K562 (cell line): ENCODE measurements around the gene RBP3. TPM values are rescaled to one million over a fixed set of nuclear protein-coding genes. Genes with fewer than 3 reads are reported as not detected.
"Not testable (repeated sequence)": the region's sequence is repeated elsewhere in the genome, so short reads cannot be mapped to it uniquely, and the experiment has no call there.

Experiments used
- ATAC-seq: fragments of 200-7000 bp; cut with Tn5 transposase; 3 replicates; pipeline ENCODE4 v1.9.1; 2020; ENCODE audit warnings: moderate library complexity
- BruUV-seq: library from RNA; stranded (reverse); fragments of 400-500 nt; replicated peaks from 2 replicates; lab custom pipeline; 2021; lab: Mats Ljungman, UMichigan
- CTCF ChIA-PET: fragments of 300-600 bp; formaldehyde crosslinking; extraction: SDS; loops from one replicate; lab custom pipeline; 2021; ENCODE audit warnings: low intra/inter-chr PET ratio; lab: Yijun Ruan, JAX
- POLR2A ChIA-PET: fragments of 300-600, 350-650 bp; sonication (Branson Sonifier 250); formaldehyde crosslinking; extraction: SDS; loops from one replicate; lab custom pipeline; 2021; ENCODE audit warnings: antibody characterized with exemption, inconsistent platforms; lab: Yijun Ruan, JAX
- DNase-seq, 4 experiments: peaks; one replicate each; pipeline versions ENCODE4 v3.0.0 to v3.0.0-alpha.2; 2011 to 2018; ENCODE audit warnings: low spot score in 3 of 4, mixed read lengths in 3 of 4; ENCODE audit errors: extremely low read depth in 1 of 4
- FAIRE-seq: peaks from 2 replicates; lab custom pipeline; 2011; peaks lifted over from hg19 to GRCh38; lab: Jason Lieb, UNC
- H2AFZ ChIP-seq: 2 replicates; pipeline ENCODE4 v1.6.0; 2011; ENCODE audit warnings: low read depth, low read length, control low read depth, inconsistent platforms
- H3K27ac ChIP-seq: fragments of 200-600 bp; 3 replicates; pipeline ENCODE4 v1.8.0; 2011; ENCODE audit warnings: low read depth, mild to moderate bottlenecking, control low read depth, inconsistent platforms, low read length, moderate library complexity, mixed read lengths; ENCODE audit errors: extremely low read depth
- H3K27me3 ChIP-seq, 2 experiments: fragments of 300-600 bp in 1 of 2; 2 replicates in 1 of 2; 3 replicates in 1 of 2; pipeline versions ENCODE4 v1.6.0 to v1.8.0; 2011; ENCODE audit warnings: inconsistent platforms in 2 of 2, low read length in 2 of 2, mild to moderate bottlenecking in 1 of 2, mixed read lengths in 1 of 2, moderate library complexity in 1 of 2; ENCODE audit not compliant: control insufficient read depth in 2 of 2, insufficient read depth in 2 of 2
- H3K36me3 ChIP-seq: fragments of 300-600 bp; 3 replicates; pipeline ENCODE4 v1.8.0; 2011; ENCODE audit warnings: mild to moderate bottlenecking, low read length, inconsistent platforms; ENCODE audit not compliant: control insufficient read depth, insufficient read depth
- H3K4me1 ChIP-seq, 2 experiments: fragments of 200-600 bp in 1 of 2; replicated peaks in 1 of 2; 2 replicates in 1 of 2; 3 replicates in 1 of 2; pipeline versions ENCODE4 v1.5.1 to v1.8.0; 2011; ENCODE audit warnings: inconsistent platforms in 2 of 2, low read length in 2 of 2, mild to moderate bottlenecking in 1 of 2, mixed read lengths in 1 of 2, moderate library complexity in 1 of 2; ENCODE audit not compliant: control insufficient read depth in 2 of 2, insufficient read depth in 2 of 2
- H3K4me2 ChIP-seq: 2 replicates; pipeline ENCODE4 v1.6.1; 2011; ENCODE audit warnings: low read length, control low read depth, inconsistent platforms, mixed read lengths; ENCODE audit not compliant: insufficient read depth
- H3K4me3 ChIP-seq: fragments of 200-600 bp; sonication (generic), shearing (Covaris generic); 2 replicates; pipeline ENCODE4 v1.5.1; 2016; ENCODE audit warnings: control low read depth, inconsistent platforms
- H3K79me2 ChIP-seq: fragments of 200-600 bp; 3 replicates; pipeline ENCODE4 v1.8.0; 2011; ENCODE audit warnings: low read length, inconsistent platforms; ENCODE audit not compliant: control insufficient read depth, insufficient read depth
- H3K9ac ChIP-seq, 2 experiments: 2 replicates each; pipeline versions ENCODE4 v1.6.0 to v1.6.1; 2011; ENCODE audit warnings: low read depth in 2 of 2, low read length in 2 of 2, control low read depth in 1 of 2, inconsistent platforms in 1 of 2, mild to moderate bottlenecking in 1 of 2, mixed read lengths in 1 of 2; ENCODE audit not compliant: insufficient read depth in 1 of 2
- H3K9me1 ChIP-seq: one replicate; pipeline ENCODE4 v1.6.0; 2011; ENCODE audit warnings: inconsistent platforms, mild to moderate bottlenecking, low read length, moderate library complexity; ENCODE audit not compliant: control insufficient read depth, insufficient read depth
- H3K9me3 ChIP-seq: replicated peaks from 2 replicates; pipeline ENCODE4 v1.5.1; 2011; ENCODE audit warnings: low read depth, low read length, inconsistent platforms; ENCODE audit not compliant: control insufficient read depth, insufficient read depth
- H4K20me1 ChIP-seq: replicated peaks from 2 replicates; pipeline ENCODE4 v1.6.1; 2011; ENCODE audit warnings: low read length, inconsistent platforms, mixed read lengths; ENCODE audit not compliant: control insufficient read depth, insufficient read depth
- ARID1B ChIP-seq: fragments of 450-650 bp; IDR thresholded peaks from 2 replicates; pipeline ENCODE4 v1.6.1; 2016; ENCODE audit warnings: antibody characterized with exemption, mild to moderate bottlenecking, inconsistent platforms
- BCOR ChIP-seq: fragments of 450-650 bp; IDR thresholded peaks from 2 replicates; pipeline ENCODE4 v1.6.1; 2016
- CBFA2T2 ChIP-seq: fragments of 450-650 bp; conservative IDR thresholded peaks from 2 replicates; pipeline ENCODE4 v1.6.1; 2017; ENCODE audit warnings: mild to moderate bottlenecking
- CBFA2T3 ChIP-seq: fragments of 450-650 bp; IDR thresholded peaks from 2 replicates; pipeline ENCODE4 v1.6.1; 2017
- CHCHD3 ChIP-seq: fragments of 250-450 bp; sonication (Bioruptor Pico); IDR thresholded peaks from 2 replicates; pipeline ENCODE4 v2.1.2; 2022; ENCODE audit warnings: mild to moderate bottlenecking
- CREBBP ChIP-seq: IDR thresholded peaks from one replicate; pipeline ENCODE4 v1.6.1; 2012; ENCODE audit warnings: low read depth, mild to moderate bottlenecking, control low read depth, inconsistent platforms, low read length
- ELF4 ChIP-seq: fragments of 450-650 bp; formaldehyde crosslinking; IDR thresholded peaks from 2 replicates; pipeline ENCODE4 v1.4.0; 2022; ENCODE audit warnings: missing genetic modification characterization
- FOXK2 ChIP-seq, 2 experiments: fragments of 450-650 bp; IDR thresholded peaks in 1 of 2; conservative IDR thresholded peaks in 1 of 2; 2 replicates each; pipeline ENCODE4 v1.6.1; 2016; ENCODE audit warnings: low read depth in 2 of 2, mild to moderate bottlenecking in 1 of 2
- JUND ChIP-seq, 2 experiments: IDR thresholded peaks; 2 replicates in 1 of 2; 3 replicates in 1 of 2; pipeline ENCODE4 v1.6.1; 2011; ENCODE audit warnings: borderline replicate concordance in 2 of 2, low read depth in 2 of 2, low read length in 2 of 2, improper control_type of control experiment in 1 of 2, missing biosample characterization in 1 of 2, missing genetic modification characterization in 1 of 2, missing genetic modification reagents in 1 of 2
- KAT8 ChIP-seq: fragments of 450-650 bp; IDR thresholded peaks from 2 replicates; pipeline ENCODE4 v1.6.1; 2016; ENCODE audit warnings: low read depth, mild to moderate bottlenecking
- KDM1A ChIP-seq, 2 experiments: fragments of 450-650 bp; IDR thresholded peaks; 2 replicates each; pipeline ENCODE4 v1.6.1; 2016; ENCODE audit warnings: mild to moderate bottlenecking in 2 of 2
- MECOM ChIP-seq: fragments of 250-450 bp; sonication (Bioruptor Pico); IDR thresholded peaks from 2 replicates; pipeline ENCODE4 v1.8.0; 2022; ENCODE audit warnings: inconsistent platforms
- NEUROD1 ChIP-seq: fragments of 150-350 bp; IDR thresholded peaks from 2 replicates; pipeline ENCODE4 v1.6.1; 2014; ENCODE audit warnings: borderline replicate concordance, low read length, low read depth; ENCODE audit not compliant: partially characterized antibody
- PRMT5 ChIP-seq: sonication (generic); formaldehyde crosslinking; IDR thresholded peaks from 2 replicates; pipeline ENCODE4 v1.5.0; 2020; ENCODE audit warnings: missing genetic modification reagents
- RBM25 ChIP-seq: fragments of 200-400 bp; formaldehyde crosslinking; IDR thresholded peaks from 2 replicates; pipeline ENCODE4 v1.6.1; 2018; ENCODE audit warnings: low read length, low read depth, moderate library complexity; ENCODE audit not compliant: severe bottlenecking
- YBX1 ChIP-seq: fragments of 450-650 bp; IDR thresholded peaks from 2 replicates; pipeline ENCODE4 v1.7.1; 2016; ENCODE audit warnings: mild to moderate bottlenecking
- ZBTB7A ChIP-seq: IDR thresholded peaks from 2 replicates; pipeline ENCODE4 v1.6.1; 2011; ENCODE audit warnings: low read depth, mild to moderate bottlenecking, low read length, moderate library complexity, borderline replicate concordance; ENCODE audit not compliant: control insufficient read depth
- ZNF583 ChIP-seq: fragments of 250-450 bp; sonication (Bioruptor Pico); IDR thresholded peaks from 2 replicates; pipeline ENCODE4 v1.4.0; 2020
- WGBS: fragments of 100-300 bp; shearing (Covaris generic); methylation state at CpG from one replicate; pipeline ENCODE4 v1.1.6; 2016; ENCODE audit warnings: low coverage, mixed read lengths; ENCODE audit not compliant: insufficient coverage; ENCODE audit errors: missing lambda C conversion rate; 5-methylcytosine and 5-hydroxymethylcytosine counted together
- in situ Hi-C: fragments of 300-500 bp; cut with MboI; formaldehyde crosslinking; loops from 4 replicates; pipeline ENCODE4 v1.15.0; 2018; ENCODE audit warnings: inconsistent platforms, mixed read lengths
- intact Hi-C: fragments of 100-400 bp; cut with micrococcal nuclease; formaldehyde crosslinking; loops from 2 replicates; pipeline ENCODE4 v1.14.2; 2022
- polyA plus RNA-seq, 8 experiments: library from polyadenylated mRNA; depleted of rRNA in 4 of 8; stranded (reverse) in 5 of 8; unstranded in 3 of 8; fragments of >200 nt; fragmentation: Nextera tagmentation in 2 of 8; fragmentation: Illumina TruSeq in 1 of 8; extraction: Ambion mirVana in 2 of 8; extraction: Trizol in 1 of 8; gene quantifications; 2 replicates each; pipeline versions ENCODE4 v1.2.1 to v1.2.3, GENCODE V29; 2011 to 2014; ENCODE audit warnings: inconsistent platforms in 1 of 8, missing spikeins in 1 of 8
- total RNA-seq, 7 experiments: library from RNA; depleted of rRNA in 6 of 7; stranded (reverse); fragments of >200 nt in 6 of 7; fragmentation: Illumina TruSeq in 2 of 7; extraction: Trizol in 2 of 7; gene quantifications; 2 replicates each; pipeline versions ENCODE4 v1.2.1 to v1.2.3, GENCODE V29; 2011 to 2021; ENCODE audit warnings: low replicate concordance in 1 of 7

RBP3 gene
- total and polyA plus RNA-seq, 9 of the 15 experiments (the other 6 are each of a cell fraction or from before 2014, with no cell fraction given) = not detected

GRCh38 chr10:47386104-47386503, 37.9 kb downstream of the RBP3 start:
- CTCF ChIA-PET, BruUV-seq, intact Hi-C loops, POLR2A ChIA-PET, H3K4me2 ChIP-seq, H3K36me3 ChIP-seq, H3K4me3 ChIP-seq, H3K9me3 ChIP-seq, H3K79me2 ChIP-seq, H3K9me1 ChIP-seq, H2AFZ ChIP-seq, H4K20me1 ChIP-seq, DNase-seq, in situ Hi-C loops, H3K9ac ChIP-seq, H3K27ac ChIP-seq, ATAC-seq, FAIRE-seq: not testable (repeated sequence)
- Histone ChIP-seq H3K27me3 (peaks cover 4 to 16% of the 10 kb centered on the region in 2 experiments; a peak in 4 of 5 replicates), H3K4me1 (peaks cover 0 to 14% of the 10 kb centered on the region in 2 experiments; a peak in 3 of 5 replicates)
- whole genome bisulfite sequencing = 7% methylated on average over 2 of the region's 2 CpGs

DNA sequence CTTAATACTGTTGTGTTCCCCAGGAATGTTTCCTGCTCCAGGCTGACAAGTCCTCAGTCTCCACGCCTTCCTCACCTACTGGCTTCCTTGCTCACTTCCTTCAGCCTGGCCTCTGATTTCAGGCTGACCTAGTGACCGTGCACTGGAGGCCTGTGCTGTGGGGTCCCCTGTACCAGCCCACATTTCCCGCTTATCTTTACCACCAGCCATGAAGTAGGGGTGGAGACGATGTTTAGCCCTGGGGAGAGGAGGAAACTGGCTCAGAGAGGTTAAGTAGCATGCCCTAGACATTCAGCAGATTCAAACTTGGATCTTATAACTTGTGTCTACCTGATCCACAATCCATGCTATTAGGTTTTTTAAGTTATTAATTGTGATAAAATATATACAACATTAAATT, 40.7 kb downstream of the RBP3 start:
- no peak overlapping the region; the same call in 1 of the 2 replicates for H3K4me2 ChIP-seq
- no TSS peak for BruUV-seq
- H3K36me3 ChIP-seq = no peaks in the 10 kb centered on the region
- ChIA-PET CTCF (no interaction called here), POLR2A (no interaction called here)
- H3K27ac ChIP-seq = no peak overlapping the region
- in situ Hi-C loops = no loop called here
- H4K20me1 ChIP-seq = no peaks in the 10 kb centered on the region
- FAIRE-seq = no peak
- H3K4me3 ChIP-seq = no peak overlapping the region
- H2AFZ ChIP-seq = no peak overlapping the region
- peak; percentile 4; the same call in 1 of the 3 replicates for ATAC-seq
- H3K9me1 ChIP-seq = no peaks in the 10 kb centered on the region
- no peak overlapping the region for H3K9ac ChIP-seq
- DNase-seq = peak in 2 of 4 experiments; percentile 58 to 65
- WGBS = 4% methylated on average over 4 of the region's 4 CpGs
- peaks cover 0 to 10% of the 10 kb centered on the region in 2 experiments; a peak in 3 of 5 replicates for H3K4me1 ChIP-seq
- H3K27me3 ChIP-seq = no peaks in the 10 kb centered on the region; a peak in 1 of 5 replicates
- no peaks in the 10 kb centered on the region for H3K79me2 ChIP-seq
- intact Hi-C loops = no loop called here
- TF ChIP-seq JUND (IDR thresholded peaks at IDR 0.05; ENCODE audit: borderline replicate concordance, low read depth, low read length) (no peak), JUND (tag; IDR thresholded peaks at IDR 0.05; ENCODE audit: borderline replicate concordance, low read depth, low read length) (no peak), CBFA2T2 (peak; percentile 42), MECOM (CRISPR knock-in tag) (no peak), ELF4 (CRISPR knock-in tag) (no peak), CHCHD3 (no peak), KDM1A (IDR thresholded peaks at IDR 0.05) (0 out of 4 replicates have a peak, but pooled peaks have one; percentile 18 to 42), ZBTB7A (0 out of 2 replicates have a peak, but pooled peaks have one; percentile 28), PRMT5 (CRISPR knock-in tag) (no peak), NEUROD1 (no peak), FOXK2 (conservative IDR thresholded peaks at IDR 0.05 in 1 of 2, IDR thresholded peaks at IDR 0.05 in 1 of 2; ENCODE audit: low read depth in 2 of 2) (no peak), CBFA2T3 (peak; percentile 71), CREBBP (no peak), YBX1 (no peak), KAT8 (no peak), BCOR (peak; percentile 65; the same call in 1 of the 2 replicates), ZNF583 (CRISPR knock-in tag) (no peak), RBM25 (peak; percentile 39), ARID1B (0 out of 2 replicates have a peak, but pooled peaks have one; percentile 17)
- no peaks in the 10 kb centered on the region; the same call in 1 of the 2 replicates for H3K9me3 ChIP-seq
